B cell (primary cell): Measurements from ENCODE around the gene IGF1R. TPM values are rescaled to one million over a fixed set of nuclear protein-coding genes. Genes with fewer than 3 reads are reported as not detected.

Experiments
- ATAC-seq: fragments of 200-7000 bp; cut with Tn5 transposase; one replicate; pipeline ENCODE4 v1.10.0; 2021; ENCODE audit warnings: low read depth, mild to moderate bottlenecking, moderate number of reproducible peaks, moderate library complexity
- CTCF ChIA-PET: fragments of 350-600 bp; sonication (Branson Sonifier 250); formaldehyde crosslinking; loops from one replicate; lab custom pipeline; 2021; ENCODE audit warnings: antibody characterized with exemption, inconsistent platforms; lab: Charles Lee
- POLR2A ChIA-PET: fragments of 350-600 bp; sonication (Branson Sonifier 250); formaldehyde crosslinking; loops from one replicate; lab custom pipeline; 2021; ENCODE audit warnings: antibody characterized with exemption; lab: Charles Lee
- DNase-seq: peaks from one replicate; pipeline ENCODE4 v3.0.0; 2013
- H2AFZ ChIP-seq: 2 replicates; pipeline ENCODE4 v1.6.1; 2012; ENCODE audit warnings: mild to moderate bottlenecking, low read depth, low read length; ENCODE audit not compliant: insufficient read depth, poor library complexity, severe bottlenecking
- H3K27ac ChIP-seq, 2 donors: 1 replicate in 1 of 2; 2 replicates in 1 of 2; pipeline ENCODE4 v1.5.1; 2012 to 2013; ENCODE audit warnings: low read length in 2 of 2, mild to moderate bottlenecking in 2 of 2, moderate library complexity in 1 of 2
- H3K27me3 ChIP-seq, 4 experiments: fragments of 200-600 bp in 1 of 4; sonication (generic) in 1 of 4; replicated peaks in 1 of 4; 1 replicate in 2 of 4; 2 replicates in 2 of 4; pipeline versions ENCODE4 v1.6.1 to v1.7.0; 2013 to 2016; ENCODE audit warnings: low read length in 3 of 4, mild to moderate bottlenecking in 2 of 4, mixed read lengths in 1 of 4, moderate library complexity in 1 of 4; ENCODE audit not compliant: insufficient read depth in 4 of 4, control insufficient read depth in 3 of 4; ENCODE audit errors: control extremely low read depth in 1 of 4
- H3K36me3 ChIP-seq, 2 experiments: replicated peaks in 1 of 2; 1 replicate in 1 of 2; 2 replicates in 1 of 2; pipeline versions ENCODE4 v1.6.1 to v1.7.1; 2013; ENCODE audit warnings: low read length in 1 of 2; ENCODE audit not compliant: insufficient read depth in 2 of 2, control insufficient read depth in 1 of 2; ENCODE audit errors: control extremely low read depth in 1 of 2, extremely low read depth in 1 of 2
- H3K4me1 ChIP-seq, 2 donors: fragments of 200-600 bp in 1 of 2; sonication (generic) in 1 of 2; 1 replicate in 1 of 2; 2 replicates in 1 of 2; pipeline versions ENCODE4 v1.5.1 to v1.6.1; 2013 to 2017; ENCODE audit warnings: low read length in 2 of 2; ENCODE audit not compliant: control insufficient read depth in 2 of 2, insufficient read depth in 2 of 2
- H3K4me2 ChIP-seq: replicated peaks from 2 replicates; pipeline ENCODE3; 2012; ENCODE audit warnings: mild to moderate bottlenecking, low read depth, low read length; ENCODE audit not compliant: poor library complexity, severe bottlenecking
- H3K4me3 ChIP-seq, 5 experiments: fragments of 200-600 bp in 1 of 5; sonication (generic) in 1 of 5; 1 replicate in 3 of 5; 2 replicates in 2 of 5; pipeline versions ENCODE4 v1.5.1 to v1.7.0; 2011 to 2016; ENCODE audit warnings: low read length in 4 of 5, mild to moderate bottlenecking in 4 of 5, low read depth in 2 of 5, control low read depth in 1 of 5, moderate library complexity in 1 of 5; ENCODE audit not compliant: insufficient read depth in 1 of 5; ENCODE audit errors: control extremely low read depth in 1 of 5, extremely low read depth in 1 of 5
- H3K79me2 ChIP-seq: fragments of 200-600 bp; sonication (generic); one replicate; pipeline ENCODE4 v1.6.0; 2016; ENCODE audit warnings: low read length; ENCODE audit not compliant: control insufficient read depth, insufficient read depth
- H3K9ac ChIP-seq: fragments of 200-600 bp; sonication (generic); 2 replicates; pipeline ENCODE4 v1.6.1; 2017; ENCODE audit warnings: mild to moderate bottlenecking, low read length, moderate library complexity
- H3K9me3 ChIP-seq, 3 donors: one replicate each; pipeline versions ENCODE4 v1.6.1 to v1.7.1; 2013; ENCODE audit warnings: low read length in 2 of 3; ENCODE audit not compliant: control insufficient read depth in 2 of 3, insufficient read depth in 1 of 3; ENCODE audit errors: control extremely low read depth in 1 of 3
- H4K20me1 ChIP-seq: 2 replicates; pipeline ENCODE4 v1.6.0; 2012; ENCODE audit warnings: mild to moderate bottlenecking, low read length; ENCODE audit not compliant: insufficient read depth, control insufficient read depth, poor library complexity, severe bottlenecking
- H3K27ac Mint-ChIP-seq: one replicate; pipeline ENCODE4 v1.8.0; 2021; ENCODE audit warnings: mixed read lengths
- H3K27me3 Mint-ChIP-seq: one replicate; pipeline ENCODE4 v1.8.0; 2021; ENCODE audit warnings: mixed read lengths
- H3K4me1 Mint-ChIP-seq: one replicate; pipeline ENCODE4 v1.8.0; 2021; ENCODE audit warnings: mixed read lengths
- H3K4me3 Mint-ChIP-seq: one replicate; pipeline ENCODE4 v1.8.0; 2021; ENCODE audit warnings: mixed read lengths
- H3K9me3 Mint-ChIP-seq: one replicate; pipeline ENCODE4 v1.8.0; 2022; ENCODE audit warnings: mixed read lengths; ENCODE audit not compliant: insufficient read depth
- EZH2 ChIP-seq: IDR thresholded peaks from 2 replicates; pipeline ENCODE4 v1.6.1; 2012; ENCODE audit warnings: borderline replicate concordance, low read depth, mild to moderate bottlenecking, moderate library complexity, low read length; ENCODE audit not compliant: insufficient read depth, poor library complexity, severe bottlenecking
- WGBS: methylation state at CpG from one replicate; pipeline ENCODE4 v1.1.5; 2013; ENCODE audit warnings: missing lambda C conversion rate; ENCODE audit not compliant: insufficient coverage; 5-methylcytosine and 5-hydroxymethylcytosine counted together
- intact Hi-C: fragments of 100-400 bp; cut with micrococcal nuclease; formaldehyde crosslinking; loops from one replicate; pipeline ENCODE4 v1.10.0; 2022
- polyA plus RNA-seq: library from polyadenylated mRNA; depleted of rRNA; stranded (reverse); fragments of >200 nt; gene quantifications from 2 replicates; pipeline ENCODE4 v1.2.3, GENCODE V29; 2012
- total RNA-seq, 2 donors: library from RNA; stranded (reverse); fragments of 120-200 nt in 1 of 2; gene quantifications; 1 replicate in 1 of 2; 2 replicates in 1 of 2; pipeline versions ENCODE4 v1.2.3 to v1.2.4, GENCODE V29; 2013 to 2022
- TF ChIP-seq, protein P1 (sequence below): fragments of 200-600 bp; IDR thresholded peaks from one replicate; pipeline ENCODE4 v1.8.0; 2022; ENCODE audit warnings: antibody characterized with exemption, mild to moderate bottlenecking

The IGF1R gene
- total and polyA plus RNA-seq, 2 donors (not counting 1 experiment from before 2014, with no cell fraction given): 5.4 to 23.1 TPM

DNA sequence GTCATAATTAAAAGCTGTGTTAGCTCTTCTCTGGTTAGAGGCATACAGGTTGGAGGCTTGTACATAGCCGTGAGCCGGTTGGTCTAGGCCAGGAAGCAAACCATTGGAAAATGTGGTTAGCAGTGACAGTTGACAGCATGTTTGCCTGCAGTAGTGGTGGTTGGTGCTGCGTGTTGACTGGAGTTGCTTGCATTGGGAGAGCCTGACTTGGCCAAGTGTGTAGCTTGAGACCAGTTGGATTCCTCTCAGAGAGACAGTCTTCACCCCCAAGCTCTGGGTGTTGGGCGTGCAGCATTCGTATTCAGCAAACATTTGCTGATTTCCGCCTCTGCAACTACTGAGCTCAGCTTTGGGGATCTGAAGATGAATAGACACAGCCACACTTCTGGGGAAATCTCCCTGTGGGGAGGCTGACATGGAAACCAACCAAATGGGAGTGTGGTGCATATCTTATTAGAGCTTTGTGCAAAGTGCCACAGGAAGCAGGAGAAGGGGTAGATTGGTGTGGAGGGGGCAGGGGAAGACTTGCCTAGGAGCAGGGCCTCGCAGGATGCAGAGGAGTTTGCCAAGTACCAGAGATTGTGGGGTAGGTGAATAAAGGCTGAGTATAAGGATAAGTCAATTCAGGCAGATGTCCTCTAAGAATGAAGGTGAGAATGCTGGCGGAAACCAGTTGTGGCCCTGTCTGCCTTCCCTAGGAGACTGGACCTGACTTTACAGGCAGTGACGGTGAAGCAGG, 83.5 kb downstream of the IGF1R start:
- POLR2A ChIA-PET: no interaction called here
- H3K9me3 Mint-ChIP-seq: no peaks in the 10 kb centered on the region
- WGBS: 74% methylated on average over 9 of the region's 9 CpGs
- Histone ChIP-seq H3K9ac (no peak overlapping the region), H2AFZ (no peak overlapping the region), H3K4me2 (no peak overlapping the region), H3K79me2 (peaks cover 6% of the 10 kb centered on the region), H3K9me3 (no peaks in the 10 kb centered on the region), H3K27me3 (no peaks in the 10 kb centered on the region), H4K20me1 (no peaks in the 10 kb centered on the region), H3K4me1 (peaks cover 4% of the 10 kb centered on the region in 2 donors), H3K4me3 (no peak overlapping the region), H3K27ac (no peak overlapping the region), H3K36me3 (no peaks in the 10 kb centered on the region)
- H3K4me1 Mint-ChIP-seq: peaks cover 7% of the 10 kb centered on the region
- H3K27me3 Mint-ChIP-seq: no peaks in the 10 kb centered on the region
- DNase-seq (no peak), ATAC-seq (no peak)
- H3K4me3 Mint-ChIP-seq: no peak overlapping the region
- intact Hi-C loops: no loop called here
- TF ChIP-seq EZH2: no peak
- TF ChIP-seq, protein P1, sequence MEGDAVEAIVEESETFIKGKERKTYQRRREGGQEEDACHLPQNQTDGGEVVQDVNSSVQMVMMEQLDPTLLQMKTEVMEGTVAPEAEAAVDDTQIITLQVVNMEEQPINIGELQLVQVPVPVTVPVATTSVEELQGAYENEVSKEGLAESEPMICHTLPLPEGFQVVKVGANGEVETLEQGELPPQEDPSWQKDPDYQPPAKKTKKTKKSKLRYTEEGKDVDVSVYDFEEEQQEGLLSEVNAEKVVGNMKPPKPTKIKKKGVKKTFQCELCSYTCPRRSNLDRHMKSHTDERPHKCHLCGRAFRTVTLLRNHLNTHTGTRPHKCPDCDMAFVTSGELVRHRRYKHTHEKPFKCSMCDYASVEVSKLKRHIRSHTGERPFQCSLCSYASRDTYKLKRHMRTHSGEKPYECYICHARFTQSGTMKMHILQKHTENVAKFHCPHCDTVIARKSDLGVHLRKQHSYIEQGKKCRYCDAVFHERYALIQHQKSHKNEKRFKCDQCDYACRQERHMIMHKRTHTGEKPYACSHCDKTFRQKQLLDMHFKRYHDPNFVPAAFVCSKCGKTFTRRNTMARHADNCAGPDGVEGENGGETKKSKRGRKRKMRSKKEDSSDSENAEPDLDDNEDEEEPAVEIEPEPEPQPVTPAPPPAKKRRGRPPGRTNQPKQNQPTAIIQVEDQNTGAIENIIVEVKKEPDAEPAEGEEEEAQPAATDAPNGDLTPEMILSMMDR: no peak
- no peak overlapping the region for H3K27ac Mint-ChIP-seq
- CTCF ChIA-PET: interaction anchor here (1.6 kb wide), 1 partner anchor 9 kb away, joined by 4 read pairs; no protein-coding TSS in a partner anchor

DNA sequence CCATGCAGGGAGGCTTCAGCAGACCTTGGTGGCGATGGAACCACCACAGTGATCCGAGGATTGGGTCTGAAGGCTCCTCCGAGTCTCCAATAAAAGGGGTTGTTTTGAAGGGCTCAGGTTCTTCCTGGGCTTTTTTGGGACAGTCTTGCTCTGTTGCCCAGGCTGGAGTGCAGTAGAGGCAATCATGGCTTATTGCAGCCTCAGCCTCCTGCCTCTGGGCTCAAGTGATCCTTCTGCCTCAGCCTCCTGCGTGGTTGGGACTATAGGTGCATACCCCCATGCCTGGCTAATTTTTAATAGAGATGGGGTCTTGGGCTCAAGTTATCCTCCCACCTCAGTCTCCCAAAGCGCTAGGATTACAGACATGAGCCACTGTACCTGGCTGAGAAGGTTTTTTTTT, 84.8 kb downstream of the IGF1R start:
- 90% methylated on average over 4 of the region's 5 CpGs for WGBS
- H3K9ac ChIP-seq: no peak overlapping the region
- TF ChIP-seq, protein P1: no peak
- TF ChIP-seq EZH2: no peak
- ATAC-seq (no peak), DNase-seq (no peak)
- Mint-ChIP-seq H3K9me3 (no peaks in the 10 kb centered on the region), H3K4me1 (peaks cover 7% of the 10 kb centered on the region), H3K4me3 (no peak overlapping the region), H3K27ac (no peak overlapping the region), H3K27me3 (no peaks in the 10 kb centered on the region)
- no peaks in the 10 kb centered on the region for H4K20me1 ChIP-seq
- no peak overlapping the region for H3K4me3 ChIP-seq
- peaks cover 4% of the 10 kb centered on the region in 2 donors for H3K4me1 ChIP-seq
- no peaks in the 10 kb centered on the region for H3K9me3 ChIP-seq
- H3K27ac ChIP-seq: no peak overlapping the region
- H3K27me3 ChIP-seq: no peaks in the 10 kb centered on the region
- intact Hi-C loops: no loop called here
- H3K36me3 ChIP-seq: no peaks in the 10 kb centered on the region
- ChIA-PET CTCF (no interaction called here), POLR2A (no interaction called here)
- H3K79me2 ChIP-seq: peaks cover 6% of the 10 kb centered on the region
- H3K4me2 ChIP-seq: no peak overlapping the region
- no peak overlapping the region for H2AFZ ChIP-seq
